22Rv1 (cell line): ENCODE results near the gene TMEM17.

Experiments
- H3K27ac ChIP-seq: fragments of 450-650 bp; 2 replicates; pipeline ENCODE4 v1.5.1; 2017
- ZFX ChIP-seq: fragments of 450-650 bp; IDR thresholded peaks from 2 replicates; pipeline ENCODE4 v1.6.1; 2017; ENCODE audit warnings: antibody characterized with exemption, borderline replicate concordance
- TF ChIP-seq, protein P1 (sequence below): fragments of 450-650 bp; IDR thresholded peaks from 2 replicates; pipeline ENCODE4 v1.5.1; 2017; ENCODE audit warnings: mild to moderate bottlenecking

Gene TMEM17

DNA sequence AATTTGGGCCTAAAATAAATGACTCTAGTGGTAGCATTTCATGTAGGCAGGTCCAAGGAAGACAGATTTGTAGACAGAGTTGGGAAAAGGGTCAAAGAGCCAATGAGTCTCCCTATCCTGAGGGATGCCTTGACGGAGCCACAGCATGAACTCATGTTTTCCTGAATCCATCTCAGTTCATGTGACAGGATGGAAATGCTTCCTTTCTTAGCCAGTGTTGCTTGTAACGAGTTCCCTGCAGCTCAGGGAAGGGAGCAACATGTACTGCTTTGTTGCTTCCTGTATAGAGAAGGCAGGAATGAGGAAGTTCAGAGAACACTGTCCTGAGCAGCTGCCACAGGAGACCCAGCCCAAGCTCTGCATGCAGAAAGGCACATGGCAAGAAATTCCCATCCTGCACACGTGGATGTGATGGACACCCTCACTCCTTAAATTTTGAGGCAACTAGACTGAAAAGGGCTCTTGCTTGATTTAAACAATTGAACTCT is 27.9 kb downstream of the TMEM17 start:
- TF ChIP-seq, protein P1, sequence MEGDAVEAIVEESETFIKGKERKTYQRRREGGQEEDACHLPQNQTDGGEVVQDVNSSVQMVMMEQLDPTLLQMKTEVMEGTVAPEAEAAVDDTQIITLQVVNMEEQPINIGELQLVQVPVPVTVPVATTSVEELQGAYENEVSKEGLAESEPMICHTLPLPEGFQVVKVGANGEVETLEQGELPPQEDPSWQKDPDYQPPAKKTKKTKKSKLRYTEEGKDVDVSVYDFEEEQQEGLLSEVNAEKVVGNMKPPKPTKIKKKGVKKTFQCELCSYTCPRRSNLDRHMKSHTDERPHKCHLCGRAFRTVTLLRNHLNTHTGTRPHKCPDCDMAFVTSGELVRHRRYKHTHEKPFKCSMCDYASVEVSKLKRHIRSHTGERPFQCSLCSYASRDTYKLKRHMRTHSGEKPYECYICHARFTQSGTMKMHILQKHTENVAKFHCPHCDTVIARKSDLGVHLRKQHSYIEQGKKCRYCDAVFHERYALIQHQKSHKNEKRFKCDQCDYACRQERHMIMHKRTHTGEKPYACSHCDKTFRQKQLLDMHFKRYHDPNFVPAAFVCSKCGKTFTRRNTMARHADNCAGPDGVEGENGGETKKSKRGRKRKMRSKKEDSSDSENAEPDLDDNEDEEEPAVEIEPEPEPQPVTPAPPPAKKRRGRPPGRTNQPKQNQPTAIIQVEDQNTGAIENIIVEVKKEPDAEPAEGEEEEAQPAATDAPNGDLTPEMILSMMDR = no peak
- TF ChIP-seq ZFX = no peak
- H3K27ac ChIP-seq = no peak overlapping the region

DNA sequence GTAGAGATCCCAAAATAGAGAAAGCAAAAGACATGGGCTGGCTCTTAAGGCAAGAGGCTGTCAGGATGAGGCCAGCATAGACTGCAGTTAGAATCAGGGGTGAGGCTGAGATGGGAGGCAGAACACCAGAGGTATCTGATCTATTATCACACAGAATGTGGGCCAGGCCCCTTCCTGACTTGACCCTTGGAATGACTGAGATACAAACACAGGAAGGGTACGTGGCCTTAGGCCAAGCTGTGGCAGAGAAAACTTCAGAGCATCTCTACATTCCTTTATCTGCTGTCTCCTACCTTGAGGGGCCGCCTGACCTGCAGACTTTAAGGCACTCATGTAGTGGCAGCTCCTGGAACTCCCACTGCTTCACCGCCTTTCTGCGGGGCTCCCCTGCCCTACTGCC is 28.4 kb downstream of the TMEM17 start:
- H3K27ac ChIP-seq = no peak overlapping the region
- TF ChIP-seq, protein P1 = no peak
- no peak for TF ChIP-seq ZFX

DNA sequence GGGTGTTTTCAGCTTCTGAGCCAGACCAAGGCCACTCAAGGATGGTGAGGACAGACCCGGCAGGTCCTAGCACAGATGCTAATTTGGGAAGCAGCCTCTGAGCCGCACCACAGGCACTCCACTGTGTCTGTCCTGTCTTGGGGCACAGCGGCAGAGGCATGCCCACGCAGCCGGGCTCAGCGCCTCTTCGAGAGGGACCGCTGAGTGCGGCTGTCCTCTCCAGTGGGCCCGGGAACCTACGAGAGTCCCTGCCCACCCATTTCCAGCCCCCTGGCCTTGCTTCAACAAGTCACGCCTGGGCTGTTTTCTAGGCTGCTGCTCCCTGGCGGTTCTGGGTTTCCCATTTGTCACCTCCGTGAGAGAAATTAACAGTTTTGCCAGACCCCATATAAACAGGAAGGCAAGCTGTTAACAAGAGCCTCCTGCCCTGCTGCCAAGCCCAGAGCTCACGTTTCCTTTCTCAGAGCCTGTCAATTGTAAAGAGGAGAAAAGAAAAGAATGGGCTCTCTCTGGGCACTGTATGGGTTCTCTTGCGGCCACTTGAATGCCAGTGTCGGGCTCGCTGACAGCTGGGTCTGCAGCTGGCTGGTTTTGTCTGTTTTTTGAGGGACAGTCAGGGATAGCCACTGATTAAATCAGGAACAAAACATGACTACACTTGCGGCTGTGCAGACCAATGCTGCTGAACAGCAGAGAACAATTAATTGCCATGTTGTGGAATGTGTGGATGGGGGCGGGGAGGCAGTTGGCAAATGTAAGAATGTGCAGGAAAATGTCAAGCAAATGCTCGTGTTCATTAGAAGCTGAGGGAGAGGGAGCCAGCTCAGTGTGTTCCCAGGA is 30.6 kb downstream of the TMEM17 start:
- no peak for TF ChIP-seq ZFX
- TF ChIP-seq, protein P1 = no peak

DNA sequence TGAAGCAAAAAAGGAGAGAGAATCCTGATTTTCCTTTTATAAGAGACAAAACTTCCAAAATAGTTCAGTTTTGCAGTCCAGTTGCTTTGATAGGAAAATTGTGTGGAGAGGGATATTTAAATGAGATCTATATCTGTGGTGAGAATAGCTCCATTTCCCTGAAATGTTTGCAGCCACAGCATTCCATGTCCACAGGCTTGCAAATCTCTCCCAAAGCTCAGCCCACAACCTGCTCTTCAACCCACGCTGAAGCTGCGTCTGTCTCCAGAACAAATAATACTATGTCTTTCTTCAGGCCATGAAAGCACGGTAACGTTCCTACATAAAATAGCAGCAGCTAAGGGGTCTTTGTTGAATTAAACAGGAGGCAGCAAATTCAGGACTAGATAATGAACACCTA is 31.8 kb downstream of the TMEM17 start:
- TF ChIP-seq ZFX = no peak
- TF ChIP-seq, protein P1 = no peak

More for the DNA sequence above, 30.6 kb downstream of the TMEM17 start:
- H3K27ac ChIP-seq = no peak overlapping the region

DNA sequence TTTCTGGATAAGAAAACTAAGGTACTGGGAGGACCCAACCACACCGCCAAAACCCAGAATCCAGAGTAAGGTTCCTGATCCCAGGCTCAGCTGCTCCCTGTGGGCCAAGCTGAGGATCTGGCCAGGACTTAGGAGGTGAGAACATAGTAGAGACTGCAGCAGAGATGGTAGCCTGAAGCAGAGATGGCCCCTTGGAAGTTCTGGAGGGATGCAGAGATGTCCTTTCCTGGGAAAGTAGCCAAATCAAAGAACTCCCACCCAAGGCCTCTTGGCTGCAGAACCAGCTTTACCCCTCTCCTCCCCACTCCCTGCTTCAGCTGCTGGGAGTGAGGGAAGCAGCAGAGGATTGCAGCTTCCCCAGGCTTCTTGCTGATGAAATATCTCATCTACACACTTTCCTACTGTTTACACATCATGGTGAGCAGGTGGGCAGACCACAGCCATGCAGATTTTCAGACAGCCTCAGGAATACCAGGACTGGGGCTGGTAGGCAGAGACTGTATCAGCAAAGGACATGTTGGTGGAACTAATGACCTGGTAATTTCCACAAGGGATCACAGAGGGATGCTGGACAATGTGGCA is 32.7 kb downstream of the TMEM17 start:
- no peak for TF ChIP-seq ZFX
- TF ChIP-seq, protein P1 = no peak
- H3K27ac ChIP-seq = no peak overlapping the region

More for the DNA sequence above, 31.8 kb downstream of the TMEM17 start:
- no peak overlapping the region for H3K27ac ChIP-seq

DNA sequence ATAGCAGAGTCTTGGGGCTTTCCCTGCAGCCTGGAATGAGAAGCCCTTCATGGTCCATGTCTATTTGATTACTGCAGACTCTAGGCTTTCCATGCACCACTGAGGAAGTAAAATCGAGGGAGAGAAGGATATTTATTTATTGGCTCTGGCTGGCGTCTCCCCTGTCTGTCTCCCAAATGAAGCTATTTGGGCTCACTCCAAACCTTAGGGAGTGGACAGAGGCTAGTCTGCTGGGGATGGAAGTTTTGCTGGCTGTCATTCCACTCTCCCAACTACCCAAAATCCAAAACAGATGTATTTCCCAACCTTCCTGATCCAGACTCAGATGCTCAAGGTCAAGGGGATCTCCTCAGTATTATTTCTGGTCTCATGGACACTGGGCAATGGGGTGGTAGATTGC is 33.7 kb downstream of the TMEM17 start:
- TF ChIP-seq ZFX = no peak
- TF ChIP-seq, protein P1 = no peak
- no peak overlapping the region for H3K27ac ChIP-seq

DNA sequence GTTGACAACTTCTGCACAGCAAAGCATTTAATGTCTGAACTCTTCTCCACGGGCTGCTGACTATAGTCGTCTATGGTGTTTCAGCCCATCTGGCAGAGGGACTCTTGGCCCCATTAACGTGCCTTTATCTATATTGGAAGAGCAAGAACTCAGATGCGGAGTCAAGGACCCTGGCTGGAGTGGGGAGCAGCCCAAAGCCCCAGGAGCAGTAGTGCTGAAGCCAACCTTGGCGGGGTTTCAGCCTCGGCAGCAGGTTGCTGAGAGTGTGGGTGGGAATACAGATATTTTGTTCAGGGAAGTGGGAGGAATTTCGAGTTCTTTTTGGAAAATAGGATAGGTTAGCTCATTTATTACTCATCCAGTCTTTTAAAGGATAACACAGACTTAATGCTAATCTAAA is 34.2 kb downstream of the TMEM17 start:
- H3K27ac ChIP-seq = no peak overlapping the region
- TF ChIP-seq ZFX = no peak
- TF ChIP-seq, protein P1 = no peak
